GM12865 (cell line): Measurements from ENCODE around the gene MS4A3.
"Not testable (repeated sequence)": the region's sequence is repeated elsewhere in the genome, so short reads cannot be mapped to it uniquely, and the experiment has no call there.

Source experiments
- DNase-seq: peaks from one replicate; pipeline ENCODE4 v3.0.0; 2010; ENCODE audit warnings: low read depth
- H3K4me3 ChIP-seq: 2 replicates; pipeline ENCODE4 v1.5.1; 2011; ENCODE audit warnings: mild to moderate bottlenecking, low read depth, low read length, control low read depth
- TF ChIP-seq, protein P1 (sequence below): IDR thresholded peaks from 2 replicates; pipeline ENCODE4 v1.5.1; 2011; ENCODE audit warnings: low read length, control low read depth, low read depth, inconsistent platforms; ENCODE audit not compliant: insufficient read depth; ENCODE audit errors: missing control alignments

MS4A3 gene

DNA sequence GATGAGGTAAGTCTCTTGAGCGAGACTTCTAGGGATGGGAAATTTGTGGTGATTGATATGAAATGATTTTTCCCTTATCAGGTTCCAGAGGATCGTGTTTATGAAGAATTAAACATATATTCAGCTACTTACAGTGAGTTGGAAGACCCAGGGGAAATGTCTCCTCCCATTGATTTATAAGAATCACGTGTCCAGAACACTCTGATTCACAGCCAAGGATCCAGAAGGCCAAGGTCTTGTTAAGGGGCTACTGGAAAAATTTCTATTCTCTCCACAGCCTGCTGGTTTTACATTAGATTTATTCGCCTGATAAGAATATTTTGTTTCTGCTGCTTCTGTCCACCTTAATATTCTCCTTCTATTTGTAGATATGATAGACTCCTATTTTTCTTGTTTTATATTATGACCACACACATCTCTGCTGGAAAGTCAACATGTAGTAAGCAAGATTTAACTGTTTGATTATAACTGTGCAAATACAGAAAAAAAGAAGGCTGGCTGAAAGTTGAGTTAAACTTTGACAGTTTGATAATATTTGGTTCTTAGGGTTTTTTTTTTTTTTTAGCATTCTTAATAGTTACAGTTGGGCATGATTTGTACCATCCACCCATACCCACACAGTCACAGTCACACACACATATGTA, 39.1 kb downstream of the MS4A3 start:
- H3K4me3 ChIP-seq: no peak overlapping the region
- no peak for DNase-seq
- TF ChIP-seq, protein P1, sequence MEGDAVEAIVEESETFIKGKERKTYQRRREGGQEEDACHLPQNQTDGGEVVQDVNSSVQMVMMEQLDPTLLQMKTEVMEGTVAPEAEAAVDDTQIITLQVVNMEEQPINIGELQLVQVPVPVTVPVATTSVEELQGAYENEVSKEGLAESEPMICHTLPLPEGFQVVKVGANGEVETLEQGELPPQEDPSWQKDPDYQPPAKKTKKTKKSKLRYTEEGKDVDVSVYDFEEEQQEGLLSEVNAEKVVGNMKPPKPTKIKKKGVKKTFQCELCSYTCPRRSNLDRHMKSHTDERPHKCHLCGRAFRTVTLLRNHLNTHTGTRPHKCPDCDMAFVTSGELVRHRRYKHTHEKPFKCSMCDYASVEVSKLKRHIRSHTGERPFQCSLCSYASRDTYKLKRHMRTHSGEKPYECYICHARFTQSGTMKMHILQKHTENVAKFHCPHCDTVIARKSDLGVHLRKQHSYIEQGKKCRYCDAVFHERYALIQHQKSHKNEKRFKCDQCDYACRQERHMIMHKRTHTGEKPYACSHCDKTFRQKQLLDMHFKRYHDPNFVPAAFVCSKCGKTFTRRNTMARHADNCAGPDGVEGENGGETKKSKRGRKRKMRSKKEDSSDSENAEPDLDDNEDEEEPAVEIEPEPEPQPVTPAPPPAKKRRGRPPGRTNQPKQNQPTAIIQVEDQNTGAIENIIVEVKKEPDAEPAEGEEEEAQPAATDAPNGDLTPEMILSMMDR: no peak

- TF ChIP-seq, protein P1: no peak
- DNase-seq: no peak
Observed at GRCh38 chr11:60097189-60097588, 40.7 kb downstream of the MS4A3 start.

GRCh38 chr11:60098508-60098907, 42.0 kb downstream of the MS4A3 start:
- DNase-seq: no peak
- H3K4me3 ChIP-seq: no peak overlapping the region
- TF ChIP-seq, protein P1: no peak

More at GRCh38 chr11:60097189-60097588, 40.7 kb downstream of the MS4A3 start:
- no peak overlapping the region for H3K4me3 ChIP-seq

GRCh38 chr11:60100516-60100915, 44.1 kb downstream of the MS4A3 start:
- no peak for DNase-seq
- TF ChIP-seq, protein P1: no peak
- no peak overlapping the region for H3K4me3 ChIP-seq

DNA sequence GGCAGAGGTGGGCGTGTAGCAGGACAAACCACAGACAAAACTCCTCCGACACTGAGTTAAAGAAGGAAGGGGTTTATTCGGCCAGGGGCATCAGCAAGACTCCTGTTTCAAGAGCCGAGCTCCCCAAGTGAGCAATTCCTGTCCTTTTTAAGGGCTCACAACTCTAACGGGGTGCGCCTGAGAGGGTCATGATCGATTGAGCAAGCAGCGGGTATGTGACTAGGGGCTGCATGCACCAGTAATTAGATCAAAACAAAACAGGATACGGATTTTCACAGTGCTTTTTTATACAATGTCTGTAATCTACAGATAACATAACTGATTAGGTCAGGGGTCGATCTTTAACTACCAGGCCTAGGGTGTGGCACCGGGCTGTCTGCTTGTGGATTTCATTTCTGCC, 44.9 kb downstream of the MS4A3 start:
- DNase-seq, H3K4me3 ChIP-seq: not testable (repeated sequence)

GRCh38 chr11:60104471-60105115, 48.1 kb downstream of the MS4A3 start:
- not testable (repeated sequence) for DNase-seq, H3K4me3 ChIP-seq

DNA sequence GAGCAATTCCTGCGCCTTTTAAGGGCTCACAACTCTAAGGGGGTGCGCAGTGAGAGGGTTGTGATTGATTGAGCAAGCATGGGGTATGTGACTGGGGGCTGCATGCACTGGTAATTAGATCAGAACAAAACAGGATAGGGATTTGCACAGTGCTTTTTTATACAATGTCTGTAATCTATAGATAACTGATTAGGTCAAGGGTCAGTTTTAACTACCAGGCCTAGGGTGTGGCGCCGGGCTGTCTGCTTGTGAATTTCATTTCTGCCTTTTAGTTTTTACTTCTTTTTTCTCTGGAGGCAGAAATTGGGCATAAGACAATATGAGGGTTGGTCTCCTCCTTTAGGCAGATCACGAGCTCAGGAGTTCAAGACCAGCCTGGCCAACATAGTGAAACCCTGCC, 52.2 kb downstream of the MS4A3 start:
- DNase-seq, H3K4me3 ChIP-seq: not testable (repeated sequence)

- TF ChIP-seq, protein P1: no peak
- H3K4me3 ChIP-seq: no peak overlapping the region
- no peak for DNase-seq
Observed at GRCh38 chr11:60111793-60112192, 55.3 kb downstream of the MS4A3 start.
